Mesenchymal stem cell (in vitro differentiated cells and primary cell): Measurements from ENCODE around the gene ZNF485.

ENCODE experiments used
- DNase-seq: peaks from one replicate; pipeline ENCODE4 v3.0.0-alpha.2; 2013
- H2AFZ ChIP-seq: one replicate; pipeline ENCODE4 v1.6.1; 2013; ENCODE audit warnings: low read depth, mild to moderate bottlenecking, control low read depth, inconsistent platforms, low read length, moderate library complexity
- H2AK5ac ChIP-seq: 2 replicates; pipeline ENCODE4 v1.6.1; 2013; ENCODE audit warnings: low read length, moderate library complexity, mild to moderate bottlenecking, inconsistent platforms; ENCODE audit not compliant: severe bottlenecking
- H2BK120ac ChIP-seq: one replicate; pipeline ENCODE4 v1.6.1; 2013; ENCODE audit warnings: low read depth, mild to moderate bottlenecking, inconsistent platforms, low read length, moderate library complexity
- H2BK12ac ChIP-seq, 2 experiments: one replicate each; pipeline ENCODE4 v1.6.1; 2013; ENCODE audit warnings: inconsistent platforms in 2 of 2, low read length in 2 of 2, mild to moderate bottlenecking in 2 of 2, moderate library complexity in 2 of 2, control low read depth in 1 of 2
- H2BK15ac ChIP-seq: one replicate; pipeline ENCODE4 v1.6.1; 2013; ENCODE audit warnings: mild to moderate bottlenecking, low read depth, inconsistent platforms; ENCODE audit not compliant: poor library complexity, severe bottlenecking
- H2BK5ac ChIP-seq: 2 replicates; pipeline ENCODE4 v1.6.1; 2013; ENCODE audit warnings: low read depth, mild to moderate bottlenecking, low read length, control low read depth, inconsistent platforms; ENCODE audit not compliant: poor library complexity, severe bottlenecking
- H3K14ac ChIP-seq, 2 experiments: one replicate each; pipeline ENCODE4 v1.6.1; 2013; ENCODE audit warnings: inconsistent platforms in 2 of 2, low read length in 2 of 2, control low read depth in 1 of 2, mild to moderate bottlenecking in 1 of 2, moderate library complexity in 1 of 2
- H3K18ac ChIP-seq, 2 experiments: one replicate each; pipeline ENCODE4 v1.6.1; 2013; ENCODE audit warnings: inconsistent platforms in 2 of 2, low read length in 2 of 2, control low read depth in 1 of 2, low read depth in 1 of 2, mild to moderate bottlenecking in 1 of 2
- H3K23ac ChIP-seq, 2 experiments: one replicate each; pipeline ENCODE4 v1.6.1; 2013; ENCODE audit warnings: inconsistent platforms in 2 of 2, low read length in 2 of 2, mild to moderate bottlenecking in 2 of 2, moderate library complexity in 2 of 2, control low read depth in 1 of 2
- H3K27ac ChIP-seq: 2 replicates; pipeline ENCODE4 v1.5.1; 2013; ENCODE audit warnings: mild to moderate bottlenecking, moderate library complexity, low read length, control low read depth, inconsistent platforms; ENCODE audit not compliant: poor library complexity, severe bottlenecking
- H3K27me3 ChIP-seq, 2 experiments: 2 replicates each; pipeline versions ENCODE4 v1.6.1 to v1.7.0; 2013; ENCODE audit warnings: low read length in 2 of 2, mild to moderate bottlenecking in 2 of 2, moderate library complexity in 2 of 2, control low read depth in 1 of 2, inconsistent platforms in 1 of 2; ENCODE audit not compliant: control insufficient read depth in 1 of 2, insufficient read depth in 1 of 2
- H3K36me3 ChIP-seq, 2 experiments: 2 replicates each; pipeline versions ENCODE4 v1.6.1 to v1.7.0; 2013; ENCODE audit warnings: low read length in 2 of 2, control low read depth in 1 of 2, inconsistent platforms in 1 of 2, low read depth in 1 of 2, mild to moderate bottlenecking in 1 of 2; ENCODE audit not compliant: insufficient read depth in 2 of 2, control insufficient read depth in 1 of 2
- H3K4ac ChIP-seq, 2 experiments: one replicate each; pipeline ENCODE4 v1.6.1; 2013; ENCODE audit warnings: inconsistent platforms in 2 of 2, low read length in 2 of 2, mild to moderate bottlenecking in 2 of 2, moderate library complexity in 2 of 2, control low read depth in 1 of 2, low read depth in 1 of 2
- H3K4me1 ChIP-seq: 2 replicates; pipeline ENCODE4 v1.6.1; 2013; ENCODE audit warnings: low read depth, low read length, control low read depth; ENCODE audit not compliant: control insufficient read depth, insufficient read depth
- H3K4me2 ChIP-seq: 2 replicates; pipeline ENCODE4 v1.6.1; 2013; ENCODE audit warnings: low read length, mild to moderate bottlenecking, inconsistent platforms; ENCODE audit not compliant: poor library complexity, severe bottlenecking
- H3K4me3 ChIP-seq, 2 experiments: 2 replicates each; pipeline versions ENCODE4 v1.5.1 to v1.7.0; 2013; ENCODE audit warnings: low read length in 2 of 2, mild to moderate bottlenecking in 2 of 2, control low read depth in 1 of 2, low read depth in 1 of 2; ENCODE audit not compliant: insufficient read depth in 1 of 2
- H3K79me1 ChIP-seq: replicated peaks from 2 replicates; pipeline ENCODE4 v1.6.1; 2013; ENCODE audit warnings: mild to moderate bottlenecking, control low read depth, low read length, inconsistent platforms; ENCODE audit not compliant: poor library complexity, severe bottlenecking
- H3K9ac ChIP-seq: 2 replicates; pipeline ENCODE4 v1.7.0; 2013; ENCODE audit warnings: mild to moderate bottlenecking, low read length, moderate library complexity
- H3K9me3 ChIP-seq: 2 replicates; pipeline ENCODE4 v1.7.0; 2013; ENCODE audit warnings: mild to moderate bottlenecking, low read length; ENCODE audit not compliant: control insufficient read depth
- H4K8ac ChIP-seq: one replicate; pipeline ENCODE4 v1.6.1; 2013; ENCODE audit warnings: inconsistent platforms, mild to moderate bottlenecking, low read length, moderate library complexity
- H4K91ac ChIP-seq: one replicate; pipeline ENCODE4 v1.6.1; 2013; ENCODE audit warnings: mild to moderate bottlenecking, low read length, inconsistent platforms
- WGBS: methylation state at CpG from one replicate; pipeline ENCODE4 v1.1.7; 2013; ENCODE audit warnings: mixed read lengths; 5-methylcytosine and 5-hydroxymethylcytosine counted together

ZNF485 gene

GRCh38 chr10:43619368-43619767 lies 13.1 kb downstream of the ZNF485 start:
- no peak overlapping the region for H3K23ac ChIP-seq
- H3K36me3 ChIP-seq, result peaks cover 7 to 27% of the 10 kb centered on the region in 2 experiments
- no peak overlapping the region for H3K14ac ChIP-seq
- H3K4me3 ChIP-seq, result no peak overlapping the region
- no peak for DNase-seq
- no peak overlapping the region for H4K8ac ChIP-seq
- H2BK120ac ChIP-seq, result no peak overlapping the region
- H2AK5ac ChIP-seq, result no peak overlapping the region
- peaks cover 68% of the 10 kb centered on the region for H3K9me3 ChIP-seq
- no peak overlapping the region for H2BK5ac ChIP-seq
- no peak overlapping the region for H4K91ac ChIP-seq
- H3K4me1 ChIP-seq, result no peaks in the 10 kb centered on the region
- H3K27me3 ChIP-seq, result no peaks in the 10 kb centered on the region
- no peak overlapping the region for H3K18ac ChIP-seq
- no peak overlapping the region for H3K9ac ChIP-seq
- H3K27ac ChIP-seq, result no peak overlapping the region
- H3K4me2 ChIP-seq, result no peak overlapping the region
- H2AFZ ChIP-seq, result no peak overlapping the region
- no peaks in the 10 kb centered on the region for H3K79me1 ChIP-seq
- H2BK12ac ChIP-seq, result no peak overlapping the region
- H2BK15ac ChIP-seq, result no peak overlapping the region
- no peak overlapping the region for H3K4ac ChIP-seq
- 100% methylated on average over 1 of the region's 2 CpGs for WGBS

GRCh38 chr10:43622038-43622437 lies 15.8 kb downstream of the ZNF485 start:
- no peak overlapping the region for H3K23ac ChIP-seq
- H3K27me3 ChIP-seq, result no peaks in the 10 kb centered on the region
- no peak overlapping the region for H3K4me2 ChIP-seq
- H3K14ac ChIP-seq, result no peak overlapping the region
- peaks cover 44% of the 10 kb centered on the region for H3K9me3 ChIP-seq
- no peak overlapping the region for H3K4ac ChIP-seq
- no peak overlapping the region for H2BK15ac ChIP-seq
- H2BK12ac ChIP-seq, result no peak overlapping the region
- no peak overlapping the region for H2BK120ac ChIP-seq
- no peak overlapping the region for H3K9ac ChIP-seq
- WGBS, result 86% methylated on average over 2 of the region's 2 CpGs
- H3K79me1 ChIP-seq, result no peaks in the 10 kb centered on the region
- H3K18ac ChIP-seq, result no peak overlapping the region
- H2AK5ac ChIP-seq, result no peak overlapping the region
- no peak overlapping the region for H2BK5ac ChIP-seq
- no peak overlapping the region for H2AFZ ChIP-seq
- no peak overlapping the region for H4K91ac ChIP-seq
- no peak for DNase-seq
- no peak overlapping the region for H4K8ac ChIP-seq
- peaks cover 4% of the 10 kb centered on the region in 2 experiments for H3K36me3 ChIP-seq
- no peak overlapping the region for H3K27ac ChIP-seq
- H3K4me3 ChIP-seq, result no peak overlapping the region
- no peaks in the 10 kb centered on the region for H3K4me1 ChIP-seq

- 77% methylated on average over 1 of the region's 3 CpGs for WGBS
- no peaks in the 10 kb centered on the region for H3K27me3 ChIP-seq
Observed at GRCh38 chr10:43623351-43623750, 17.1 kb downstream of the ZNF485 start.

GRCh38 chr10:43627942-43628341 lies 21.7 kb downstream of the ZNF485 start:
- Histone ChIP-seq H4K91ac (no peak overlapping the region), H3K9ac (no peak overlapping the region), H3K27ac (no peak overlapping the region), H2AK5ac (no peak overlapping the region), H3K27me3 (no peaks in the 10 kb centered on the region), H3K79me1 (no peaks in the 10 kb centered on the region), H2AFZ (no peak overlapping the region), H4K8ac (no peak overlapping the region), H2BK12ac (no peak overlapping the region), H2BK5ac (no peak overlapping the region), H3K4me1 (no peaks in the 10 kb centered on the region), H3K4me2 (no peak overlapping the region), H3K4me3 (no peak overlapping the region), H2BK15ac (no peak overlapping the region), H3K4ac (no peak overlapping the region), H3K14ac (no peak overlapping the region), H3K9me3 (peaks cover 13% of the 10 kb centered on the region), H3K23ac (no peak overlapping the region), H3K36me3 (no peaks in the 10 kb centered on the region), H2BK120ac (no peak overlapping the region), H3K18ac (no peak overlapping the region)
- WGBS, result 33% methylated on average over 1 of the region's 1 CpG
- DNase-seq, result no peak

More at GRCh38 chr10:43623351-43623750, 17.1 kb downstream of the ZNF485 start:
- Histone ChIP-seq H2AFZ (no peak overlapping the region), H3K4me2 (no peak overlapping the region), H3K4me1 (no peaks in the 10 kb centered on the region), H2AK5ac (no peak overlapping the region), H3K14ac (no peak overlapping the region), H3K23ac (no peak overlapping the region), H4K91ac (no peak overlapping the region), H2BK12ac (no peak overlapping the region), H2BK5ac (no peak overlapping the region), H3K27ac (no peak overlapping the region), H3K18ac (no peak overlapping the region), H4K8ac (no peak overlapping the region), H3K9ac (peak overlapping the region; percentile 16), H3K36me3 (peaks cover 0 to 4% of the 10 kb centered on the region in 2 experiments), H3K4me3 (peak overlapping the region in 1 of 2 experiments; percentile 67), H3K4ac (no peak overlapping the region), H3K9me3 (peaks cover 37% of the 10 kb centered on the region), H2BK120ac (no peak overlapping the region), H3K79me1 (no peaks in the 10 kb centered on the region), H2BK15ac (no peak overlapping the region)
- peak; percentile 18 for DNase-seq
